Activated CD4-positive, alpha-beta T cell treated with anti-CD3 and anti-CD28 coated beads for 36 hours (primary cell): Measurements from ENCODE around the gene TRIM14. TPM values are rescaled to one million over a fixed set of nuclear protein-coding genes. Genes with fewer than 3 reads are reported as not detected.
"Not testable (repeated sequence)": the region's sequence is repeated elsewhere in the genome, so short reads cannot be mapped to it uniquely, and the experiment has no call there.

Experiments used
- ATAC-seq: fragments of 200-7000 bp; cut with Tn5 transposase; one replicate; pipeline ENCODE4 v1.10.0; 2021; ENCODE audit warnings: mild to moderate bottlenecking, moderate library complexity
- CTCF ChIA-PET: fragments of 350-600 bp; sonication (Branson Sonifier 250); formaldehyde crosslinking; loops from one replicate; lab custom pipeline; 2021; ENCODE audit warnings: antibody characterized with exemption; lab: Charles Lee
- POLR2A ChIA-PET: fragments of 350-600 bp; sonication (Branson Sonifier 250); formaldehyde crosslinking; loops from one replicate; lab custom pipeline; 2021; ENCODE audit warnings: antibody characterized with exemption, inconsistent platforms; lab: Charles Lee
- DNase-seq: peaks from one replicate; pipeline ENCODE4 v3.0.0-alpha.2; 2020
- H3K27ac Mint-ChIP-seq: one replicate; pipeline ENCODE4 v1.8.0; 2021; ENCODE audit warnings: mixed read lengths
- H3K27me3 Mint-ChIP-seq: one replicate; pipeline ENCODE4 v1.8.0; 2021; ENCODE audit warnings: mixed read lengths
- H3K36me3 Mint-ChIP-seq: one replicate; pipeline ENCODE4 v1.8.0; 2021; ENCODE audit warnings: low read depth, mixed read lengths
- H3K4me1 Mint-ChIP-seq: one replicate; pipeline ENCODE4 v1.8.0; 2021; ENCODE audit warnings: mixed read lengths
- H3K4me3 Mint-ChIP-seq: one replicate; pipeline ENCODE4 v1.8.0; 2021; ENCODE audit warnings: mild to moderate bottlenecking, moderate library complexity, mixed read lengths
- H3K9me3 Mint-ChIP-seq: one replicate; pipeline ENCODE4 v1.8.0; 2021; ENCODE audit warnings: low read depth, mixed read lengths
- intact Hi-C, 2 experiments: fragments of 100-400 bp; cut with DNase I in 1 of 2; cut with micrococcal nuclease in 1 of 2; formaldehyde crosslinking; loops; one replicate each; pipeline versions ENCODE4 v1.14.2 to v1.15.1; 2022 to 2024; cut with DNase I, micrococcal nuclease
- total RNA-seq, 2 experiments: library from RNA; stranded (reverse); gene quantifications; one replicate each; pipeline ENCODE4 v1.2.3, GENCODE V29; 2021

TRIM14 gene
- total RNA-seq, 2 experiments from 2014 or later, result 54.6 to 59.6 TPM

DNA sequence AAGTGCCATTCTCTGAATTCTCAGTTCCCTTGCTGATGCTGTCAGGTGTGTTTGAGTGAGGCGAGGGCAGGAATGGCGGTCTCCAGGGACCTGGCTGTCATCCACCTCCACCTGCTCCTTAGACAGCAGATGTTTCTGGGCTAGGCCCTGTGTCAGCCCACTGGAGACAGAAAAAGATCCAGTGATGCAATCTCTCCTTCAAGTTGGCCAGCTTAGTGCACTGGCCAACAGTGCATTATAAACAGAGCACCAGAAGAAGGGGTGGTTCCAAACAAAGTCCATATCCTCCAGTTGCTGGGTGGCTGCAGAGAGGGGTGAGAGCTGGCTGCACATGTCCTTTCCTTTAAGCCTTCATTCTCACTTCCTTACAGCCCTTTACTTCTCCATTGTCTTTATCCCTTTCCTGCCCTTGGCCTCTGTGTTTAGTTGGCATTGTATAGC lies 35.9 kb downstream of the TRIM14 start:
- ATAC-seq, result no peak
- H3K36me3 Mint-ChIP-seq, result peaks cover 56% of the 10 kb centered on the region
- ChIA-PET POLR2A (no interaction called here), CTCF (interaction anchor here (0.6 to 1.2 kb wide), 3 partner anchors 18 to 709 kb away, joined by 3 read pairs; no protein-coding TSS in a partner anchor)
- DNase-seq, result no peak
- no peaks in the 10 kb centered on the region for H3K27me3 Mint-ChIP-seq
- no peaks in the 10 kb centered on the region for H3K9me3 Mint-ChIP-seq
- peaks cover 33% of the 10 kb centered on the region for H3K4me1 Mint-ChIP-seq
- no peak overlapping the region for H3K4me3 Mint-ChIP-seq
- intact Hi-C loops, result loop anchor here in 1 of 2 experiments (5.0 kb wide), 1 partner anchor 109 kb away; the partner anchor contains the start of gene CORO2A
- H3K27ac Mint-ChIP-seq, result peak overlapping the region; percentile 85

DNA sequence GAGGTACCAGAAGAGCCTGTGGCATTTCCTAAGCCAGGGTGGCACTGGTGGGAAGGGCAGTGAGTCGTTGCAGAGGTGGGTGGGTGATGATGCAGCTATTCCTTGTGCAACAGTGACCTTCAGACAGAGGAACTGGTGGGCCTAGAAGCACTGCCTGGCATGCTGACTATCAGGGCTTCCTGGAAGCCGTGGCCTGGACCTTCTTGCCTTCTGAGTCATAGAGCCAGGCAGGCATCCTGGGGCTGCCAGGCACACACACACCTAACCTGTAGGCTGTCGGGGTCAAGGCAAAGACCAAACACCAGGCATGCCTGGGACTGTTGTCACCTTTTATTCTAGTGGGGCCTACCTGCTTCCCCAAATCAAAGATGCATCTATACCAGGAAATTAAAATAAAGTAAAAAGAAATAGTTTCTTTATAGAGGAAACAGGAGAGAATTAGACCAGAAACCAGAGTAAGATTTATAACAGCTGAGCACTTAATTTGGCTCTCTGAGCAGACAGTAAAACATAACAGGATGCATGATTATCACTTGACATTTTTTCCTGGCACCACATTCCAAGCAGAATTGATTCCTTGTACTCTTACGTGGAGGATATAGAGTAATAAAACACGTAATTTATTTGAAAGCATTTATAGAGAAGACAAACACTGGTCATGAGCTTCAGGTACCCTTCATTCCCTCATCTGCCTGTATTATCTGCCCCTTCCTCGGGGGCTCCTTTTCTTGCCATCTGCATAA lies 37.4 kb downstream of the TRIM14 start:
- ATAC-seq, result peak; percentile 91
- peaks cover 36% of the 10 kb centered on the region for H3K4me1 Mint-ChIP-seq
- DNase-seq, result peak; percentile 78
- H3K36me3 Mint-ChIP-seq, result peaks cover 58% of the 10 kb centered on the region
- H3K27ac Mint-ChIP-seq, result peak overlapping the region; percentile 85
- ChIA-PET CTCF (interaction anchor here (1.2 kb wide), 2 partner anchors 16 to 20 kb away, joined by 3 read pairs; no protein-coding TSS in a partner anchor), POLR2A (interaction anchor here (1.0 kb wide), 1 partner anchor 19 kb away, joined by 3 read pairs; no protein-coding TSS in a partner anchor)
- H3K27me3 Mint-ChIP-seq, result no peaks in the 10 kb centered on the region
- no peaks in the 10 kb centered on the region for H3K9me3 Mint-ChIP-seq
- H3K4me3 Mint-ChIP-seq, result no peak overlapping the region
- intact Hi-C loops, result loop anchor here in 1 of 2 experiments (5.0 kb wide), 1 partner anchor 111 kb away; the partner anchor contains the start of gene CORO2A

DNA sequence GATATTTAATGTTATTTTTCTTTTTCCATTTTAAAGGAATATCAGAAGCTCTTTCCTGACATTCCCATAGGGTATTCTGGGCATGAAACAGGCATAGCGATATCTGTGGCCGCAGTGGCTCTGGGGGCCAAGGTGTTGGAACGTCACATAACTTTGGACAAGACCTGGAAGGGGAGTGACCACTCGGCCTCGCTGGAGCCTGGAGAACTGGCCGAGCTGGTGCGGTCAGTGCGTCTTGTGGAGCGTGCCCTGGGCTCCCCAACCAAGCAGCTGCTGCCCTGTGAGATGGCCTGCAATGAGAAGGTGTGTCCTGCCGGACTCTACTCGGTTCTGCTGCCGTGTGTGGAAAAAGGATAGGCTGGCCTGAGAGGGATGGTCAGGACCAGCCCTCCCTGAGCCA lies 38.2 kb downstream of the TRIM14 start:
- H3K27me3 Mint-ChIP-seq, result no peaks in the 10 kb centered on the region
- intact Hi-C loops, result loop anchor here in 1 of 2 experiments (5.0 kb wide), 1 partner anchor 112 kb away; the partner anchor contains the start of gene CORO2A
- peaks cover 56% of the 10 kb centered on the region for H3K36me3 Mint-ChIP-seq
- ATAC-seq (no peak), DNase-seq (no peak)
- H3K9me3 Mint-ChIP-seq, result no peaks in the 10 kb centered on the region
- peaks cover 43% of the 10 kb centered on the region for H3K4me1 Mint-ChIP-seq
- ChIA-PET CTCF (interaction anchor here (1.9 kb wide), 1 partner anchor 9 kb away, joined by 5 read pairs; no protein-coding TSS in a partner anchor), POLR2A (no interaction called here)
- H3K27ac Mint-ChIP-seq, result peak overlapping the region; percentile 85
- no peak overlapping the region for H3K4me3 Mint-ChIP-seq

DNA sequence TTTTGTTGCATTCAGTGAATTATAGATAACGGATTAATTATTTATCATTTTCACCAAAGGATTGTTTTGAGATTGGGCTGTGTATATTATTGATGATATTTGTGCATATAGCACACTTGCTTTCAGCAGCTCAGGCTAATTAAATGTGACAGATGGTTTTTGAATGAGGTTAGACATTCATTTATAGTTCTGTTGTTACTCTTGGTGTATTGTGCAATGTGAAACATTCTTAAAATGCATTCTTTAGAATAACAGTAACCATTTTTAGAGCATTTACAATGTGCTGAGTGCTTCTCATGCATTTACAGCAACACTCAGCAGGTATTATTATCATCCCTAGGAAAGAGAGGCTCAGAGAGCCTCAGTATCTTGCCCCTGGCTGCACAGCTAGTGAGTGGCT lies 38.7 kb downstream of the TRIM14 start:
- ATAC-seq (no peak), DNase-seq (no peak)
- peak overlapping the region; percentile 13 for H3K27ac Mint-ChIP-seq
- H3K36me3 Mint-ChIP-seq, result peaks cover 56% of the 10 kb centered on the region
- ChIA-PET POLR2A (no interaction called here), CTCF (interaction anchor here (0.9 to 1.9 kb wide), 2 partner anchors 9 to 11 kb away, joined by 3 to 5 read pairs; no protein-coding TSS in a partner anchor)
- intact Hi-C loops, result loop anchor here in 1 of 2 experiments (5.0 kb wide), 1 partner anchor 112 kb away; the partner anchor contains the start of gene CORO2A
- H3K4me1 Mint-ChIP-seq, result peaks cover 47% of the 10 kb centered on the region
- no peaks in the 10 kb centered on the region for H3K9me3 Mint-ChIP-seq
- H3K4me3 Mint-ChIP-seq, result no peak overlapping the region
- no peaks in the 10 kb centered on the region for H3K27me3 Mint-ChIP-seq

DNA sequence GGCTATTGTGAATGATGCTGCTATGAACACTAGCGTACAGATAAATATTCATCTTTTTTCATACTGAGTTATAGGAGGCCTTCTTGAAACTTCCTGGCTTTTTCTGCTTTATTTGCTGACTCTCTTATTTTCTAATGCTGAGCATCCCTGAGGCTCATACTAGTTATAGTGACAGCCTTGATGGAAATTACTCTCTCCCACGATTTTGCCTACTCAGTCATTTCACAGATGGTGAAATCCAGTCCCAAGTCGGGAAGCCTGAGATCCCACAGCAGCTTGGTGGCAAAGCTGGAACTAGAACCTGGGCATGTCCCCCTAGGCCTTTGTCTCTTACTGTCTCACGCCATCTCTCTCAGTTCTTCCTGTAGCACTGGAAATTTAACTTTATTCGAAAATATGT lies 40.1 kb downstream of the TRIM14 start:
- Mint-ChIP-seq H3K27me3 (no peaks in the 10 kb centered on the region), H3K4me1 (peaks cover 59% of the 10 kb centered on the region), H3K27ac (peak overlapping the region; percentile 16), H3K4me3 (no peak overlapping the region), H3K9me3 (no peaks in the 10 kb centered on the region), H3K36me3 (peaks cover 54% of the 10 kb centered on the region)
- intact Hi-C loops, result loop anchor here in 1 of 2 experiments (10.0 kb wide), 1 partner anchor 696 kb away; no protein-coding TSS in a partner anchor
- ChIA-PET POLR2A (no interaction called here), CTCF (interaction anchor here (1.1 to 1.2 kb wide), 2 partner anchors 81 to 714 kb away, joined by 3 read pairs; no protein-coding TSS in a partner anchor)
- ATAC-seq, result no peak
- no peak for DNase-seq

DNA sequence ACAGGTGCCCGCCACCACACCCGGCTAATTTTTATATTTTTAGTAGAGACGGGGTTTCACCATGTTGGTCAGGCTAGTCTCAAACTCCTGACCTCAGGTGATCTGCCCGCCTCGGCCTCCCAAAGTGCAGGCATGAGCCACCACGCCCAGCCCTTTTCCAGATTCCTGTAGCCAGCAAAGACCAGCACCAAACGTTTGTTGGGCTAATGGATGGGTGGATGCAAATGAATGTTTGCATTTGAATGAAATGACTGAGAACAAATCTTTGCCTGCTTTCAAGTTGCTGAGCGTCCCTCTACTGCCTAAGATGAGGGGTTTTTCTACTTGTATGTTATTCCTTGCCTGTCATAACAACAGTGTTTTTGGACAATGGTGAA lies 42.5 kb downstream of the TRIM14 start:
- peaks cover 30% of the 10 kb centered on the region for H3K36me3 Mint-ChIP-seq
- H3K4me1 Mint-ChIP-seq, result peaks cover 40% of the 10 kb centered on the region
- DNase-seq, POLR2A ChIA-PET, H3K4me3 Mint-ChIP-seq, ATAC-seq, H3K9me3 Mint-ChIP-seq, H3K27me3 Mint-ChIP-seq: not testable (repeated sequence)
- intact Hi-C loops, result loop anchor here in 1 of 2 experiments (10.0 kb wide), 1 partner anchor 698 kb away; no protein-coding TSS in a partner anchor
- H3K27ac Mint-ChIP-seq, result peak overlapping the region; percentile 90
- CTCF ChIA-PET, result interaction anchor here (0.6 to 0.8 kb wide), 3 partner anchors 22 to 140 kb away, joined by 3 to 4 read pairs (median 3); no protein-coding TSS in a partner anchor

DNA sequence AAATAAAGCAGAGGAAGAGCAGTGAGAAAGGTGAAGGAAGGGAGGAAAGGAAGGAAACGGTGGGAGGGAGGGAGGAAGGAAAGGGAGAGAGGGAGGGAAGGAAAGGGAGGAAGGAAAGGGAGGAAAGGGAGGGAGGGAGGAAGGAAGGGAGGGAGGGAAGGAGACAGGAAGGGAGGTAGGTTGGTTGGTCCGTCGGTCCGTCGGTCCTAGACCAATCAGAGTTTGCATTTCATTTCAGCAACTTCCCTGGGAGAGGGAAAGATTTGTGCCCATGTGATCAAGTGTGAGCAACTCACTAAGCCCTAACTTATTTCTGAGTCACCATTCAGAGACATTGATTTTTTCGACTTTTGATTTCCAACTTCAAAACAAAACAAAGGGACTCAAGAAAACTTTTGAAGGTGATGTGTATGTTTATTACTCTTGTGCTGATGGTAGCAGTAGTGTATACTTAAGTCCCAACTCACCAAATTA lies 43.7 kb downstream of the TRIM14 start:
- DNase-seq (peak; percentile 51), ATAC-seq (peak; percentile 89)
- Mint-ChIP-seq H3K36me3 (peaks cover 20% of the 10 kb centered on the region), H3K4me1 (peaks cover 34% of the 10 kb centered on the region), H3K4me3 (peak overlapping the region; percentile 51), H3K9me3 (no peaks in the 10 kb centered on the region), H3K27ac (peak overlapping the region; percentile 90), H3K27me3 (no peaks in the 10 kb centered on the region)
- POLR2A ChIA-PET, result no interaction called here
- intact Hi-C loops, result loop anchor here (1.0 to 10.0 kb wide), 11 partner anchors 19 to 699 kb away; partner anchors contain the start of genes NANS (in 2 of the 2), CORO2A (in 1 of the 2), TBC1D2 (in 1 of the 2) and TRIM14 (in 1 of the 2)
- CTCF ChIA-PET, result interaction anchor here (0.6 to 2.8 kb wide), 8 partner anchors 12 to 932 kb away, joined by 3 to 16 read pairs (median 4); no protein-coding TSS in a partner anchor

DNA sequence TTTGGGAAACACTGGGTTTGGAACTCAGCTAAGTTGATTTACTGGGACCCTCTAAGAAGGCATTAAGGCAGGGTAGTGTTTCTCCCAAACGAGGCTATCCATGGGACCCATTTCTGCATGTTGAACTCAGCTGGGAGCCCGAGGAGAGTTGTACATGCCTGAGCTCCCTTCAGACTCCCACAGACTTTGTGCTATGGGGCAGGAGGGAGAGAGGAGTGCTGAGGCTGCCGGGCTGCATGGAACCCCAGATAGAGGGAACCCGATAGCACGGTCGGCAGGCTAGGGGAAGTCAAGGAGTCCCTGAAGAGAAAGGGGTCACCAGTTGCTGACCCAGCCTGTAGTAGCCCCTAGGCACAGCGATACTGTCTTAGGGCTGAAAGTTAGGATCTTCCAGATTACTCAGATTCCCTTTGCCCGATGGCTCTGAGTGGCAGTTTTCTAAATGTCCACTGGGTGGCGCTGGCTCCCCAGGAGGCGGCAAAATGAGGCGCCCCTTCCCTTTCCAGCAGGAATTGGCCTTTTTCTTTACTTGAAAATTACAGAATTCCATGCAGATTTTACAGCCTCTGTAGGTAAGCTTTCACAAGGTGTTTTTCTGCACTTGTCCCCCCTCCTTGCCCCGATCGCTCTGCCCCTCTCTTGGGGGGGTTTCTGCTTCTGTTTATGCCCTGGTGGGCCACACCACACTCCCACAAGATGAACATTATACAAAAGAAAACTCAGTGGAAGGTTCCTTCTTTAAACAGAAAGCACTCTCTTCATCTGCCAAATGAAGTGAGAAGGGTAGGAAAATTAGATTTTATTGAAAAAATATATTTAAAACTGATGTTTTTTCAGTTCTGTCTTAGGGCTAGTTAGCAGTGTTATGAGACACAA lies 44.7 kb downstream of the TRIM14 start:
- peaks cover 34% of the 10 kb centered on the region for H3K4me1 Mint-ChIP-seq
- no peaks in the 10 kb centered on the region for H3K9me3 Mint-ChIP-seq
- DNase-seq (peak; percentile 81), ATAC-seq (no peak)
- intact Hi-C loops, result loop anchor here (1.0 to 10.0 kb wide), 7 partner anchors 18 to 700 kb away; partner anchors contain the start of genes NANS (in 1 of the 2) and TRIM14 (in 1 of the 2)
- H3K4me3 Mint-ChIP-seq, result no peak overlapping the region
- H3K27me3 Mint-ChIP-seq, result no peaks in the 10 kb centered on the region
- CTCF ChIA-PET, result interaction anchor here (0.6 to 2.8 kb wide), 22 partner anchors 11 to 1086 kb away, joined by 3 to 16 read pairs (median 4); no protein-coding TSS in a partner anchor
- POLR2A ChIA-PET, result interaction anchor here (0.7 to 1.0 kb wide), 2 partner anchors 24 to 182 kb away, joined by 3 read pairs; partner anchors contain the start of gene TBC1D2
- peaks cover 15% of the 10 kb centered on the region for H3K36me3 Mint-ChIP-seq
- peak overlapping the region; percentile 90 for H3K27ac Mint-ChIP-seq

DNA sequence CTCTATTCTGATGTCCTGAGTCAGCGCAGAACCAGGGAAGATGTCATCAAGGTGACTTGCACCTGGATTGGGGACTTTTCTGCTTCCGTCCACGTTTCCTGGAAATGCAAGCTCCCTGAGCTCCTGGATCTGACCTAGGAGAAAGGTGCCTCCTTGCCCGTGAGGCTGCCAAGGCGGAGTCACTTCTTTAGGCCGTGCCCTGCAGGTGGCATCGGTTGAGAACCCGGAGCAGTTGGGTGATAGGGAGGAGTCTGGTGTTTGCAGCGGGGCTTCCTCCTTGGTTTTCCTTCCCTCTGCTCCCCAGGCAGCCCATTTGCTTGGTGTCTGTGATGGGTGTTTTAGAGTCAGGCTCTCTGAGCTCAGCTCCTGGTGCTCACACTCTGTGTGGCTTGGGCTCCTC lies 47.3 kb downstream of the TRIM14 start:
- Mint-ChIP-seq H3K4me1 (peaks cover 30% of the 10 kb centered on the region), H3K27ac (no peak overlapping the region), H3K36me3 (peaks cover 8% of the 10 kb centered on the region), H3K27me3 (no peaks in the 10 kb centered on the region), H3K4me3 (no peak overlapping the region), H3K9me3 (no peaks in the 10 kb centered on the region)
- intact Hi-C loops, result loop anchor here in 1 of 2 experiments (10.0 kb wide), 1 partner anchor 703 kb away; no protein-coding TSS in a partner anchor
- ATAC-seq (no peak), DNase-seq (no peak)
- CTCF ChIA-PET, result interaction anchor here (0.6 to 1.4 kb wide), 5 partner anchors 19 to 191 kb away, joined by 3 to 6 read pairs (median 3); partner anchors contain the start of gene TRIM14
- POLR2A ChIA-PET, result interaction anchor here (1.6 kb wide), 1 partner anchor 15 kb away, joined by 4 read pairs; the partner anchor contains the start of gene NANS

DNA sequence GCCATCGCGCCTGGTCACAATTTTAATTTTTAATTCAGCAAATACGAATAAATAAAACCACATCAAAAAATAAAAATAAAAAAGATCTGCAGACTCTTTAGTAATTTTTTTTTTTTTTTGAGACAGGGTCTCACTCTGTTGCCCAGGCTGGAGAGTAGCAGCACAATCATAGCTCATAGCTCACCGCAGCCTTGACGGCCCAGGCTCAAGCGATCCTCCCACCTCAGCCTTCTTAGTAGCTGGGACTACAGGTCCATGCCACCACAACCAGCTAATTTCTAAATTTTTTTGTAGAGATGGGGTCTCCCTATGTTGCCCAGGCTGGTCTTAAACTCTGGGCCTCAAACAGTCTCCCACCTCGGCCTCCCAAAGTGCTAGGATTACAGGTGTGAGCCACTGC lies 48.3 kb downstream of the TRIM14 start:
- intact Hi-C loops, result loop anchor here in 1 of 2 experiments (10.0 kb wide), 1 partner anchor 704 kb away; no protein-coding TSS in a partner anchor

More for the DNA sequence above, 48.3 kb downstream of the TRIM14 start:
- Mint-ChIP-seq H3K36me3 (peaks cover 16% of the 10 kb centered on the region), H3K27ac (no peak overlapping the region), H3K4me3 (no peak overlapping the region), H3K27me3 (no peaks in the 10 kb centered on the region), H3K4me1 (peaks cover 19% of the 10 kb centered on the region), H3K9me3 (no peaks in the 10 kb centered on the region)
- CTCF ChIA-PET, result interaction anchor here (0.6 to 1.4 kb wide), 3 partner anchors 12 to 48 kb away, joined by 3 to 4 read pairs (median 3); partner anchors contain the start of gene TRIM14
- ATAC-seq, result no peak
- no peak for DNase-seq
- POLR2A ChIA-PET, result interaction anchor here (0.5 to 1.6 kb wide), 3 partner anchors 14 to 169 kb away, joined by 3 to 4 read pairs (median 3); partner anchors contain the start of gene NANS
